ENCODE results near the gene SGMS2. TPM values are rescaled to one million over a fixed set of nuclear protein-coding genes. Genes with fewer than 3 reads are reported as not detected.

SGMS2 gene
- total and polyA plus RNA-seq, 2 of the 13 experiments (the other 11 are each of a cell fraction or from before 2014, with no cell fraction given): 1.2 to 1.7 TPM

DNA sequence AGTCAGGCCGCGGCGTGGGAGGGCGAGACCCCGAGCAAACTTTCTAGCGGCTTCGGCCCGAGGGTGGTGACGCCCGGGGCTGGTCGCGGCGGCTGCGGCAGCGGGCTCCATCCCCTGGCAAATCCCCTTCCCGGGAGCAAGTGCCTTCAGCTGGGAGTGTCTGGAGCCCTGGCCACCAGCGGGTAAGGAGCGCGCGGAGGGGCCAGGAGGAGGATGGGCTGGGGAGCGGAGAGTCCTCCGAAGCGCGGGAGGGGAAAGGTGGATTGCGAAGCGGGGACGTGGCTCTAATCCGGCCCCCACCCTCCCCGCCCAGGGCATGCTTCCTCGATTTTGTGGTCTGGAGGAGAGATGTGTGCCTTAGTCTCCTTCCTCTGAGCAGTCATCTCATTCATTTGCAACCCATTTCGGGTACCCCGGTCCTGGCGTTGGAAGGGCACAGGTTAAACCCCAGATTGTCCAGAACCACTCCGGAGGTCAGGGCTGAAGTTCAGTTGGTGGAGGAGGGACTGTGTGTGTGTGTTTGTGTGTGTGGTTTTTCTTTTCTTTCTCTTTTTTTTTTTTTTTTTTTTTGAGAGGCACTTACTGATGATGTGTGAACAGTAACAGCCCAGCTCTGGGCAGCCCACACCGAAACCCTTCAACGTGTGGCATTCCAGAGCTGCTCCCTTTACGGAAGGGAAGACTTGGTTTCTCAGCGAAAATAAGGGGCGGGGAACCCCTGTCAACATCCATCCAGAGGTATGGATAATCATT, 516 bp downstream of the SGMS2 start (continued):
- TF ChIP-seq RBFOX2 (IDR thresholded peaks at IDR 0.05; ENCODE audit: low read depth, low read length) (peak; percentile 47), ZNF263 (CRISPR knock-in tag; IDR thresholded peaks at IDR 0.05) (peak; percentile 33; the same call in 1 of the 2 replicates), ZNF589 (CRISPR knock-in tag; conservative IDR thresholded peaks at IDR 0.05) (no peak), ZNF441 (CRISPR knock-in tag; IDR thresholded peaks at IDR 0.05; ENCODE audit: borderline replicate concordance) (no peak), ZNF225 (CRISPR knock-in tag; IDR thresholded peaks at IDR 0.05) (no peak), ZNF749 (CRISPR knock-in tag; IDR thresholded peaks at IDR 0.05; ENCODE audit: borderline replicate concordance) (no peak), MLLT10 (CRISPR knock-in tag; IDR thresholded peaks at IDR 0.05) (no peak), MYC (CRISPR knock-in tag; IDR thresholded peaks at IDR 0.05; ENCODE audit: borderline replicate concordance) (no peak), ZNF563 (CRISPR knock-in tag; IDR thresholded peaks at IDR 0.05) (no peak), SP140L (CRISPR knock-in tag; IDR thresholded peaks at IDR 0.05; ENCODE audit: borderline replicate concordance) (no peak), HOXA9 (CRISPR knock-in tag; IDR thresholded peaks at IDR 0.05; ENCODE audit: borderline replicate concordance) (no peak), SOX13 (IDR thresholded peaks at IDR 0.05) (no peak), SOX13 (CRISPR knock-in tag; conservative IDR thresholded peaks at IDR 0.05 in 1 of 2, IDR thresholded peaks at IDR 0.05 in 1 of 2) (no peak), ZNF430 (CRISPR knock-in tag; IDR thresholded peaks at IDR 0.05) (no peak), PHF8 (CRISPR knock-in tag; IDR thresholded peaks at IDR 0.05) (0 out of 2 replicates have a peak, but pooled peaks have one; percentile 30)
- TF ChIP-seq, protein P1, sequence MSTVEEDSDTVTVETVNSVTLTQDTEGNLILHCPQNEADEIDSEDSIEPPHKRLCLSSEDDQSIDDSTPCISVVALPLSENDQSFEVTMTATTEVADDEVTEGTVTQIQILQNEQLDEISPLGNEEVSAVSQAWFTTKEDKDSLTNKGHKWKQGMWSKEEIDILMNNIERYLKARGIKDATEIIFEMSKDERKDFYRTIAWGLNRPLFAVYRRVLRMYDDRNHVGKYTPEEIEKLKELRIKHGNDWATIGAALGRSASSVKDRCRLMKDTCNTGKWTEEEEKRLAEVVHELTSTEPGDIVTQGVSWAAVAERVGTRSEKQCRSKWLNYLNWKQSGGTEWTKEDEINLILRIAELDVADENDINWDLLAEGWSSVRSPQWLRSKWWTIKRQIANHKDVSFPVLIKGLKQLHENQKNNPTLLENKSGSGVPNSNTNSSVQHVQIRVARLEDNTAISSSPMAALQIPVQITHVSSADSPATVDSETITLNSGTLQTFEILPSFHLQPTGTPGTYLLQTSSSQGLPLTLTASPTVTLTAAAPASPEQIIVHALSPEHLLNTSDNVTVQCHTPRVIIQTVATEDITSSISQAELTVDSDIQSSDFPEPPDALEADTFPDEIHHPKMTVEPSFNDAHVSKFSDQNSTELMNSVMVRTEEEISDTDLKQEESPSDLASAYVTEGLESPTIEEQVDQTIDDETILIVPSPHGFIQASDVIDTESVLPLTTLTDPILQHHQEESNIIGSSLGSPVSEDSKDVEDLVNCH (CRISPR knock-in tag; IDR thresholded peaks at IDR 0.05): no peak
- TF ChIP-seq, protein P2, sequence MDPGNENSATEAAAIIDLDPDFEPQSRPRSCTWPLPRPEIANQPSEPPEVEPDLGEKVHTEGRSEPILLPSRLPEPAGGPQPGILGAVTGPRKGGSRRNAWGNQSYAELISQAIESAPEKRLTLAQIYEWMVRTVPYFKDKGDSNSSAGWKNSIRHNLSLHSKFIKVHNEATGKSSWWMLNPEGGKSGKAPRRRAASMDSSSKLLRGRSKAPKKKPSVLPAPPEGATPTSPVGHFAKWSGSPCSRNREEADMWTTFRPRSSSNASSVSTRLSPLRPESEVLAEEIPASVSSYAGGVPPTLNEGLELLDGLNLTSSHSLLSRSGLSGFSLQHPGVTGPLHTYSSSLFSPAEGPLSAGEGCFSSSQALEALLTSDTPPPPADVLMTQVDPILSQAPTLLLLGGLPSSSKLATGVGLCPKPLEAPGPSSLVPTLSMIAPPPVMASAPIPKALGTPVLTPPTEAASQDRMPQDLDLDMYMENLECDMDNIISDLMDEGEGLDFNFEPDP (CRISPR knock-in tag; conservative IDR thresholded peaks at IDR 0.05): 0 out of 2 replicates have a peak, but pooled peaks have one; percentile 79
- TF ChIP-seq, protein P3, sequence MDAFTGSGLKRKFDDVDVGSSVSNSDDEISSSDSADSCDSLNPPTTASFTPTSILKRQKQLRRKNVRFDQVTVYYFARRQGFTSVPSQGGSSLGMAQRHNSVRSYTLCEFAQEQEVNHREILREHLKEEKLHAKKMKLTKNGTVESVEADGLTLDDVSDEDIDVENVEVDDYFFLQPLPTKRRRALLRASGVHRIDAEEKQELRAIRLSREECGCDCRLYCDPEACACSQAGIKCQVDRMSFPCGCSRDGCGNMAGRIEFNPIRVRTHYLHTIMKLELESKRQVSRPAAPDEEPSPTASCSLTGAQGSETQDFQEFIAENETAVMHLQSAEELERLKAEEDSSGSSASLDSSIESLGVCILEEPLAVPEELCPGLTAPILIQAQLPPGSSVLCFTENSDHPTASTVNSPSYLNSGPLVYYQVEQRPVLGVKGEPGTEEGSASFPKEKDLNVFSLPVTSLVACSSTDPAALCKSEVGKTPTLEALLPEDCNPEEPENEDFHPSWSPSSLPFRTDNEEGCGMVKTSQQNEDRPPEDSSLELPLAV (CRISPR knock-in tag; conservative IDR thresholded peaks at IDR 0.05; ENCODE audit: low read depth): no peak
- TF ChIP-seq, protein P4, sequence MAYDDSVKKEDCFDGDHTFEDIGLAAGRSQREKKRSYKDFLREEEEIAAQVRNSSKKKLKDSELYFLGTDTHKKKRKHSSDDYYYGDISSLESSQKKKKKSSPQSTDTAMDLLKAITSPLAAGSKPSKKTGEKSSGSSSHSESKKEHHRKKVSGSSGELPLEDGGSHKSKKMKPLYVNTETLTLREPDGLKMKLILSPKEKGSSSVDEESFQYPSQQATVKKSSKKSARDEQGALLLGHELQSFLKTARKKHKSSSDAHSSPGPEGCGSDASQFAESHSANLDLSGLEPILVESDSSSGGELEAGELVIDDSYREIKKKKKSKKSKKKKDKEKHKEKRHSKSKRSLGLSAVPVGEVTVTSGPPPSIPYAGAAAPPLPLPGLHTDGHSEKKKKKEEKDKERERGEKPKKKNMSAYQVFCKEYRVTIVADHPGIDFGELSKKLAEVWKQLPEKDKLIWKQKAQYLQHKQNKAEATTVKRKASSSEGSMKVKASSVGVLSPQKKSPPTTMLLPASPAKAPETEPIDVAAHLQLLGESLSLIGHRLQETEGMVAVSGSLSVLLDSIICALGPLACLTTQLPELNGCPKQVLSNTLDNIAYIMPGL (CRISPR knock-in tag; IDR thresholded peaks at IDR 0.05; ENCODE audit: borderline replicate concordance in 1 of 2, low read depth in 1 of 2): no peak
